Fibroblast of skin of back (primary cell): Measurements from ENCODE around the gene OFD1. TPM values are rescaled to one million over a fixed set of nuclear protein-coding genes. Genes with fewer than 3 reads are reported as not detected.

Source experiments
- DNase-seq: peaks from one replicate; pipeline ENCODE4 v3.0.0-alpha.2; 2013
- polyA plus RNA-seq, 2 experiments: library from polyadenylated mRNA; unstranded; fragments of 120-200 nt; gene quantifications; one replicate each; pipeline ENCODE4 v1.2.1, GENCODE V29; 2013; ENCODE audit not compliant: insufficient read length in 2 of 2

OFD1 gene
- polyA plus RNA-seq (2013, experiment 1 of 2; ENCODE audit: insufficient read length): 12.0 TPM
- polyA plus RNA-seq (2013, experiment 2 of 2; ENCODE audit: insufficient read length): 13.3 TPM

GRCh38 chrX:13734278-13735172 is at the start of gene OFD1, which contains the start of gene TRAPPC2:
TSS of gene OFD1 (plus strand) at chrX:13734748. CDS start at chrX:13735072, 324 bp downstream.
TSS of gene TRAPPC2 (minus strand) at chrX:13734620. CDS start at chrX:13719963, 14,657 bp downstream.
- DNase-seq: peak; percentile 94

- DNase-seq: peak; percentile 17
Observed at GRCh38 chrX:13685126-13685763, 49.3 kb upstream of the OFD1 start.

- no peak for DNase-seq
Observed at GRCh38 chrX:13687203-13687602, 47.3 kb upstream of the OFD1 start.

GRCh38 chrX:13688384-13688957 is 46.1 kb upstream of the OFD1 start:
- DNase-seq: no peak

GRCh38 chrX:13688958-13689740 is 45.4 kb upstream of the OFD1 start, which contains the start of gene RAB9A:
TSS of gene RAB9A (plus strand) at chrX:13689128. CDS start at chrX:13708747, 19,619 bp downstream.
- peak; percentile 73 for DNase-seq

- peak; percentile 24 for DNase-seq
Observed at GRCh38 chrX:13689741-13690211, 44.8 kb upstream of the OFD1 start.

- no peak for DNase-seq
Observed at GRCh38 chrX:13690836-13691235, 43.7 kb upstream of the OFD1 start.

- DNase-seq: peak; percentile 19
Observed at GRCh38 chrX:13691841-13692371, 42.6 kb upstream of the OFD1 start.

- DNase-seq: no peak
Observed at GRCh38 chrX:13692771-13693231, 41.7 kb upstream of the OFD1 start.

- no peak for DNase-seq
Observed at GRCh38 chrX:13693341-13693961, 41.1 kb upstream of the OFD1 start.

GRCh38 chrX:13694359-13694758 is 40.2 kb upstream of the OFD1 start:
- DNase-seq: peak; percentile 16

- DNase-seq: no peak
Observed at GRCh38 chrX:13694983-13695382, 39.6 kb upstream of the OFD1 start.

- no peak for DNase-seq
Observed at GRCh38 chrX:13695601-13696115, 38.9 kb upstream of the OFD1 start.

- DNase-seq: no peak
Observed at GRCh38 chrX:13697455-13697854, 37.1 kb upstream of the OFD1 start.

- no peak for DNase-seq
Observed at GRCh38 chrX:13697976-13698375, 36.6 kb upstream of the OFD1 start.

GRCh38 chrX:13698432-13698831 is 36.1 kb upstream of the OFD1 start:
- DNase-seq: no peak

GRCh38 chrX:13699183-13699826 is 35.2 kb upstream of the OFD1 start:
- DNase-seq: peak; percentile 31

- peak; percentile 8 for DNase-seq
Observed at GRCh38 chrX:13700380-13700779, 34.2 kb upstream of the OFD1 start.

GRCh38 chrX:13702111-13702789 is 32.3 kb upstream of the OFD1 start:
- no peak for DNase-seq

GRCh38 chrX:13703135-13703534 is 31.4 kb upstream of the OFD1 start:
- DNase-seq: no peak
